Fibroblast of peridontal ligament (primary cell): ENCODE results near the gene JCHAIN.
"Not testable (repeated sequence)": the region's sequence is repeated elsewhere in the genome, so short reads cannot be mapped to it uniquely, and the experiment has no call there.

ENCODE experiments used
- DNase-seq: peaks from one replicate; pipeline ENCODE4 v3.0.0-alpha.2; 2010; ENCODE audit errors: extremely low read depth

JCHAIN gene

GRCh38 chr4:70688795-70689231 lies 22.5 kb upstream of the JCHAIN start:
- peak; percentile 11 for DNase-seq

GRCh38 chr4:70687821-70688794 lies 21.8 kb upstream of the JCHAIN start, which contains the start of gene UTP3:
UTP3 (plus strand) TSS chr4:70688532; CDS start chr4:70688678, 146 bp downstream.
- DNase-seq, result peak; percentile 100

- DNase-seq, result no peak
Measured at GRCh38 chr4:70687392-70687791, 21.1 kb upstream of the JCHAIN start.

- DNase-seq, result not testable (repeated sequence)
Measured at GRCh38 chr4:70682142-70682541, 15.8 kb upstream of the JCHAIN start.

GRCh38 chr4:70681704-70682103 lies 15.4 kb upstream of the JCHAIN start:
- no peak for DNase-seq

- no peak for DNase-seq
Measured at GRCh38 chr4:70680934-70681333, 14.6 kb upstream of the JCHAIN start.

GRCh38 chr4:70678383-70678999 lies 12.2 kb upstream of the JCHAIN start:
- DNase-seq, result no peak

- no peak for DNase-seq
Measured at GRCh38 chr4:70676554-70677090, 10.3 kb upstream of the JCHAIN start.

- no peak for DNase-seq
Measured at GRCh38 chr4:70674731-70675130, 8.4 kb upstream of the JCHAIN start.

- no peak for DNase-seq
Measured at GRCh38 chr4:70674191-70674590, 7.9 kb upstream of the JCHAIN start.

- DNase-seq, result no peak
Measured at GRCh38 chr4:70671091-70671490, 4.8 kb upstream of the JCHAIN start.

GRCh38 chr4:70670332-70671014 lies 4.2 kb upstream of the JCHAIN start:
- peak; percentile 39 for DNase-seq

- no peak for DNase-seq
Measured at GRCh38 chr4:70667740-70668535, 1.6 kb upstream of the JCHAIN start.

- not testable (repeated sequence) for DNase-seq
Measured at GRCh38 chr4:70661309-70661922, 4.9 kb downstream of the JCHAIN start.

GRCh38 chr4:70660106-70660505 lies 6.2 kb downstream of the JCHAIN start:
- DNase-seq, result no peak

- DNase-seq, result no peak
Measured at GRCh38 chr4:70658418-70658817, 7.9 kb downstream of the JCHAIN start.

- no peak for DNase-seq
Measured at GRCh38 chr4:70657326-70657725, 9.0 kb downstream of the JCHAIN start.

GRCh38 chr4:70654605-70655011 lies 11.7 kb downstream of the JCHAIN start:
- no peak for DNase-seq

GRCh38 chr4:70651864-70652506 lies 14.3 kb downstream of the JCHAIN start:
- DNase-seq, result peak; percentile 68

GRCh38 chr4:70650741-70651140 lies 15.6 kb downstream of the JCHAIN start:
- not testable (repeated sequence) for DNase-seq
